OCI-LY7 (cell line): ENCODE data around the gene MAG. TPM values are rescaled to one million over a fixed set of nuclear protein-coding genes. Genes with fewer than 3 reads are reported as not detected.

Source experiments
- BruUV-seq: library from RNA; stranded (reverse); fragments of 400-500 nt; replicated peaks from 2 replicates; lab custom pipeline; 2021; lab: Mats Ljungman, UMichigan
- CTCF ChIA-PET: fragments of 300-600 bp; sonication (Branson Sonifier 250); formaldehyde crosslinking; loops from one replicate; lab custom pipeline; 2022; ENCODE audit warnings: antibody characterized with exemption; ENCODE audit not compliant: unreplicated experiment; lab: Charles Lee
- POLR2A ChIA-PET: fragments of 300-600 bp; sonication (Branson Sonifier 250); formaldehyde crosslinking; loops from one replicate; lab custom pipeline; 2022; ENCODE audit warnings: antibody characterized with exemption; lab: Charles Lee
- DNase-seq: peaks from one replicate; pipeline ENCODE4 v3.0.0-alpha.2; 2015; ENCODE audit warnings: low spot score
- H2AFZ ChIP-seq: fragments of 200-600 bp; sonication (generic), shearing (Covaris generic); 2 replicates; pipeline ENCODE4 v1.6.1; 2014; ENCODE audit warnings: mild to moderate bottlenecking, antibody characterized with exemption, low read length, moderate library complexity
- H3K27ac ChIP-seq: fragments of 200-600 bp; sonication (generic); 2 replicates; pipeline ENCODE4 v1.5.1; 2014; ENCODE audit warnings: mixed run types, low read depth, mild to moderate bottlenecking, moderate library complexity, low read length, inconsistent platforms; ENCODE audit not compliant: poor library complexity, severe bottlenecking
- H3K36me3 ChIP-seq: fragments of 200-600 bp; sonication (generic); 2 replicates; pipeline ENCODE4 v1.6.1; 2014; ENCODE audit warnings: mild to moderate bottlenecking, antibody characterized with exemption, low read length, moderate library complexity, mixed read lengths; ENCODE audit not compliant: insufficient read depth
- H3K4me1 ChIP-seq: fragments of 200-600 bp; sonication (generic); 2 replicates; pipeline ENCODE4 v1.5.1; 2014; ENCODE audit warnings: mild to moderate bottlenecking, low read length; ENCODE audit not compliant: insufficient read depth, poor library complexity, severe bottlenecking
- H3K4me2 ChIP-seq: fragments of 200-600 bp; sonication (generic); 2 replicates; pipeline ENCODE4 v1.6.1; 2014; ENCODE audit warnings: mild to moderate bottlenecking, low read length
- H3K4me3 ChIP-seq: fragments of 200-600 bp; sonication (generic); 2 replicates; pipeline ENCODE4 v1.5.1; 2014; ENCODE audit warnings: mild to moderate bottlenecking, low read depth, low read length; ENCODE audit not compliant: poor library complexity, severe bottlenecking
- H3K79me2 ChIP-seq: fragments of 200-600 bp; sonication (generic); 2 replicates; pipeline ENCODE4 v1.6.1; 2016; ENCODE audit warnings: low read depth, mild to moderate bottlenecking, low read length, moderate library complexity, mixed read lengths; ENCODE audit not compliant: insufficient read depth
- H3K9me2 ChIP-seq: fragments of 200-600 bp; sonication (generic); 2 replicates; pipeline ENCODE4 v1.6.1; 2016; ENCODE audit warnings: mild to moderate bottlenecking, low read length, mixed read lengths; ENCODE audit not compliant: insufficient read depth
- H3K9me3 ChIP-seq: fragments of 200-600 bp; sonication (generic); 2 replicates; pipeline ENCODE4 v1.6.1; 2014; ENCODE audit warnings: mild to moderate bottlenecking, mixed run types, low read length, mixed read lengths
- H4K20me1 ChIP-seq: fragments of 200-600 bp; sonication (generic); 2 replicates; pipeline ENCODE4 v1.6.1; 2014; ENCODE audit warnings: mild to moderate bottlenecking, antibody characterized with exemption, low read length, moderate library complexity, mixed read lengths; ENCODE audit not compliant: insufficient read depth
- EZH2phosphoT487 ChIP-seq: fragments of 200-600 bp; sonication (generic); IDR thresholded peaks from 2 replicates; pipeline ENCODE4 v1.6.1; 2018; ENCODE audit warnings: low read depth, borderline replicate concordance, mild to moderate bottlenecking, mixed run types, antibody characterized with exemption, low read length, moderate library complexity, mixed read lengths
- intact Hi-C: fragments of 100-400 bp; cut with micrococcal nuclease; formaldehyde crosslinking; loops from one replicate; pipeline ENCODE4 v1.10.0; 2022; ENCODE audit not compliant: unreplicated experiment
- total RNA-seq, 2 experiments: library from RNA; depleted of rRNA in 1 of 2; stranded (reverse); fragments of >200 nt in 1 of 2; shearing (Covaris generic) in 1 of 2; gene quantifications; 2 replicates each; pipeline ENCODE4 v1.2.3, GENCODE V29; 2014 to 2022
- TF ChIP-seq, protein P1 (sequence below): fragments of 200-600 bp; sonication (generic); conservative IDR thresholded peaks from 2 replicates; pipeline ENCODE4 v1.5.1; 2014; ENCODE audit warnings: mild to moderate bottlenecking, antibody characterized with exemption, low read length, moderate library complexity, mixed read lengths

MAG gene
- total RNA-seq, 2 experiments from 2014 or later = 4.6 to 10.1 TPM

GRCh38 chr19:35296644-35297514 is 4.9 kb downstream of the MAG start:
- no peak for TF ChIP-seq EZH2phosphoT487
- TF ChIP-seq, protein P1, sequence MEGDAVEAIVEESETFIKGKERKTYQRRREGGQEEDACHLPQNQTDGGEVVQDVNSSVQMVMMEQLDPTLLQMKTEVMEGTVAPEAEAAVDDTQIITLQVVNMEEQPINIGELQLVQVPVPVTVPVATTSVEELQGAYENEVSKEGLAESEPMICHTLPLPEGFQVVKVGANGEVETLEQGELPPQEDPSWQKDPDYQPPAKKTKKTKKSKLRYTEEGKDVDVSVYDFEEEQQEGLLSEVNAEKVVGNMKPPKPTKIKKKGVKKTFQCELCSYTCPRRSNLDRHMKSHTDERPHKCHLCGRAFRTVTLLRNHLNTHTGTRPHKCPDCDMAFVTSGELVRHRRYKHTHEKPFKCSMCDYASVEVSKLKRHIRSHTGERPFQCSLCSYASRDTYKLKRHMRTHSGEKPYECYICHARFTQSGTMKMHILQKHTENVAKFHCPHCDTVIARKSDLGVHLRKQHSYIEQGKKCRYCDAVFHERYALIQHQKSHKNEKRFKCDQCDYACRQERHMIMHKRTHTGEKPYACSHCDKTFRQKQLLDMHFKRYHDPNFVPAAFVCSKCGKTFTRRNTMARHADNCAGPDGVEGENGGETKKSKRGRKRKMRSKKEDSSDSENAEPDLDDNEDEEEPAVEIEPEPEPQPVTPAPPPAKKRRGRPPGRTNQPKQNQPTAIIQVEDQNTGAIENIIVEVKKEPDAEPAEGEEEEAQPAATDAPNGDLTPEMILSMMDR = no peak; the same call in 1 of the 2 replicates
- H3K4me3 ChIP-seq = peak overlapping the region; percentile 63
- peak overlapping the region; percentile 88 for H3K27ac ChIP-seq
- no peak overlapping the region for H2AFZ ChIP-seq
- 0 out of 2 replicates have a peak, but pooled peaks cover 3% of the 10 kb centered on the region for H3K36me3 ChIP-seq
- TSS peak; percentile 75 for BruUV-seq
- DNase-seq = peak; percentile 72
- H3K4me1 ChIP-seq = peaks cover 78% of the 10 kb centered on the region
- no peaks in the 10 kb centered on the region for H4K20me1 ChIP-seq
- peak overlapping the region; percentile 80 for H3K4me2 ChIP-seq
- ChIA-PET CTCF (interaction anchor here (0.9 kb wide), 1 partner anchor 34 kb away, joined by 3 read pairs; no protein-coding TSS in a partner anchor), POLR2A (interaction anchor here (0.7 to 1.6 kb wide), 3 partner anchors 9 to 211 kb away, joined by 3 to 9 read pairs (median 4); no protein-coding TSS in a partner anchor)
- intact Hi-C loops = loop anchor here (1.0 to 5.0 kb wide), 4 partner anchors 24 to 85 kb away; no protein-coding TSS in a partner anchor
- H3K79me2 ChIP-seq = no peaks in the 10 kb centered on the region
- H3K9me3 ChIP-seq = no peaks in the 10 kb centered on the region
- no peaks in the 10 kb centered on the region for H3K9me2 ChIP-seq

GRCh38 chr19:35297515-35297848 is 5.5 kb downstream of the MAG start:
- H3K4me2 ChIP-seq = peak overlapping the region; percentile 80; the same call in 1 of the 2 replicates
- H3K4me1 ChIP-seq = peaks cover 72% of the 10 kb centered on the region
- no peak overlapping the region for H2AFZ ChIP-seq
- H3K9me3 ChIP-seq = no peaks in the 10 kb centered on the region
- H3K4me3 ChIP-seq = no peak overlapping the region
- 0 out of 2 replicates have a peak, but pooled peaks cover 3% of the 10 kb centered on the region for H3K36me3 ChIP-seq
- no peak for TF ChIP-seq EZH2phosphoT487
- TF ChIP-seq, protein P1 = no peak
- CTCF ChIA-PET = no interaction called here
- H3K79me2 ChIP-seq = no peaks in the 10 kb centered on the region
- BruUV-seq = no TSS peak
- intact Hi-C loops = loop anchor here (2.0 to 5.0 kb wide), 3 partner anchors 23 to 85 kb away; no protein-coding TSS in a partner anchor
- DNase-seq = no peak
- POLR2A ChIA-PET = no interaction called here
- H4K20me1 ChIP-seq = no peaks in the 10 kb centered on the region
- no peaks in the 10 kb centered on the region for H3K9me2 ChIP-seq
- H3K27ac ChIP-seq = peak overlapping the region; percentile 88
